ENCODE results near the gene LRRC8A. TPM values are rescaled to one million over a fixed set of nuclear protein-coding genes. Genes with fewer than 3 reads are reported as not detected.

LRRC8A gene
- total and polyA plus RNA-seq, 2 of the 4 experiments (the other 2 are of a cell fraction), result 42.8 to 60.9 TPM

GRCh38 chr9:128835246-128836210 is 46.4 kb upstream of the LRRC8A start (continued):
- TF ChIP-seq RFX5 (IDR thresholded peaks at IDR 0.05; ENCODE audit: low read depth, low read length), result no peak

- dilution Hi-C loops (cut with HindIII; ENCODE audit: low sequenced_read_pairs, unreplicated experiment), result no loop called here
- WGBS, 2 experiments (ENCODE audit: extremely low coverage in 2 of 2, insufficient read length in 1 of 2), result 100% methylated on average over 4 of the region's 14 CpGs; no CpG with 5 or more reads in 1 of the 2 experiments
- POLR2A ChIA-PET (ENCODE audit: unreplicated experiment), result no interaction called here
Observed at GRCh38 chr9:128836509-128837145, 45.3 kb upstream of the LRRC8A start.

More at GRCh38 chr9:128836509-128837145, 45.3 kb upstream of the LRRC8A start:
- no TSS peak for BruUV-seq (replicated peaks)
- intact Hi-C loops (cut with micrococcal nuclease), result no loop called here
- no peak overlapping the region for H2AFZ ChIP-seq (replicated peaks; ENCODE audit: low read length, poor library complexity)
- H3K4me2 ChIP-seq (ENCODE audit: low read depth, low read length), result no peak overlapping the region
- no peak overlapping the region for H2BK15ac ChIP-seq (ENCODE audit: low read depth, low read length)
- no peak overlapping the region for H2BK120ac ChIP-seq (ENCODE audit: low read depth, low read length)
- H3K9me1 ChIP-seq (ENCODE audit: insufficient read depth, low read length), result 0 out of 2 replicates have a peak, but pooled peaks cover 6% of the 10 kb centered on the region
- no peak overlapping the region for H3K56ac ChIP-seq (ENCODE audit: extremely low read depth, insufficient read depth, low read length)
- H4K20me1 ChIP-seq (ENCODE audit: insufficient read depth, low read length), result no peaks in the 10 kb centered on the region
- H3K23ac ChIP-seq (ENCODE audit: low read depth, low read length), result no peak overlapping the region
- no peaks in the 10 kb centered on the region for H3K4me1 ChIP-seq (ENCODE audit: control insufficient read depth, insufficient read depth, low read length)
- H3K14ac ChIP-seq (replicated peaks; ENCODE audit: low read depth, low read length), result no peak overlapping the region
- no peak overlapping the region for H3K18ac ChIP-seq (ENCODE audit: low read depth, low read length)
- H3K9ac ChIP-seq (ENCODE audit: low read depth, low read length), result no peak overlapping the region
- no peak for TF ChIP-seq NFE2L2 (IDR thresholded peaks at IDR 0.05; ENCODE audit: low read depth, low read length)
- H3K4me3 ChIP-seq (ENCODE audit: insufficient read depth, low read depth, low read length), result no peak overlapping the region
- no peak overlapping the region for H2BK5ac ChIP-seq (ENCODE audit: low read depth, low read length, poor library complexity, severe bottlenecking)
- in situ Hi-C loops (cut with MboI; ENCODE audit: low sequenced_read_pairs), result no loop called here
- CTCF ChIA-PET, result no interaction called here
- no peak overlapping the region for H3K27ac ChIP-seq (ENCODE audit: insufficient read depth, low read length)
- no peak overlapping the region for H4K91ac ChIP-seq (ENCODE audit: insufficient read depth, low read depth, low read length)
- H2AK9ac ChIP-seq (replicated peaks; ENCODE audit: low read depth, low read length, poor library complexity), result no peak overlapping the region
- H2AK5ac ChIP-seq (ENCODE audit: low read depth, low read length), result no peak overlapping the region
- DNase-seq (no peak), ATAC-seq (ENCODE audit: low read depth) (no peak)
- H3K36me3 ChIP-seq (ENCODE audit: control insufficient read depth, insufficient read depth, low read length), result peaks cover 5% of the 10 kb centered on the region; the same call in 1 of the 2 replicates
- no peak overlapping the region for H4K5ac ChIP-seq (ENCODE audit: low read depth, low read length)
- H4K8ac ChIP-seq (ENCODE audit: low read depth in 2 of 2, low read length in 2 of 2), result no peak overlapping the region
- H3K9me3 ChIP-seq (ENCODE audit: control insufficient read depth, insufficient read depth, low read length), result no peaks in the 10 kb centered on the region
- no peaks in the 10 kb centered on the region for H3K27me3 ChIP-seq (ENCODE audit: control insufficient read depth, insufficient read depth, low read length)
- no peak overlapping the region for H3K4ac ChIP-seq (ENCODE audit: low read depth, low read length)
- no peaks in the 10 kb centered on the region for H3K79me1 ChIP-seq (ENCODE audit: low read depth in 1 of 2, low read length in 2 of 2)
- no peak overlapping the region for H2BK20ac ChIP-seq (ENCODE audit: low read depth, low read length)
